ENCODE results near the gene IKBKE.

- no peak for TF ChIP-seq POLR2A (IDR thresholded peaks at IDR 0.05)
- no peak for TF ChIP-seq CTCF (IDR thresholded peaks at IDR 0.05)
- no peak for TF ChIP-seq EP300 (IDR thresholded peaks at IDR 0.05; ENCODE audit: low read depth)
Measured at GRCh38 chr1:206463911-206464310, 6.4 kb upstream of the IKBKE start.

All from transverse colon (tissue), 3 donors.